K562 (cell line): ENCODE data around the gene FLCN. TPM values are rescaled to one million over a fixed set of nuclear protein-coding genes. Genes with fewer than 3 reads are reported as not detected.

Source experiments
- polyA plus RNA-seq, 8 experiments: library from polyadenylated mRNA; depleted of rRNA in 4 of 8; stranded (reverse) in 5 of 8; unstranded in 3 of 8; fragments of >200 nt; fragmentation: Nextera tagmentation in 2 of 8; fragmentation: Illumina TruSeq in 1 of 8; extraction: Ambion mirVana in 2 of 8; extraction: Trizol in 1 of 8; gene quantifications; 2 replicates each; pipeline versions ENCODE4 v1.2.1 to v1.2.3, GENCODE V29; 2011 to 2014; ENCODE audit warnings: inconsistent platforms in 1 of 8, missing spikeins in 1 of 8
- small RNA-seq: library from RNA; depleted of rRNA; stranded (forward); fragments of <200 nt; gene quantifications from one replicate; pipeline ENCODE3, GENCODE V24; 2014
- total RNA-seq, 7 experiments: library from RNA; depleted of rRNA in 6 of 7; stranded (reverse); fragments of >200 nt in 6 of 7; fragmentation: Illumina TruSeq in 2 of 7; extraction: Trizol in 2 of 7; gene quantifications; 2 replicates each; pipeline versions ENCODE4 v1.2.1 to v1.2.3, GENCODE V29; 2011 to 2021; ENCODE audit warnings: low replicate concordance in 1 of 7

The FLCN gene
- total and polyA plus RNA-seq, 9 of the 15 experiments (the other 6 are each of a cell fraction or from before 2014, with no cell fraction given): 1.6 to 33.5 (median 10.9) TPM

Small RNAs within 50 kb of the gene (small RNA-seq; reads per million reads assigned to genes)
- gene RNU6-767P: not detected

Other genes with a start within 250 kb of the FLCN start
- 49.0 and 70.2 TPM in 2 replicates for gene MPRIP, start 194.7 kb downstream of the FLCN start, total RNA-seq (2014; rRNA removed)
- 29.2 and 33.4 TPM in 2 replicates for gene MPRIP, start 194.7 kb downstream of the FLCN start, total RNA-seq (2014; rRNA removed; fragmentation: Illumina TruSeq; extraction: Trizol)
- 41.3 and 41.8 TPM in 2 replicates for gene MPRIP, start 194.7 kb downstream of the FLCN start, total RNA-seq (2015; rRNA removed; fragmentation: Illumina TruSeq; extraction: Trizol)
- 71.0 and 72.6 TPM in 2 replicates for gene MPRIP, start 194.7 kb downstream of the FLCN start, total RNA-seq (2021)
- gene MPRIP, start 194.7 kb downstream of the FLCN start, polyA plus RNA-seq (2011; rRNA removed): 22.8 and 28.6 TPM in 2 replicates
- gene MPRIP, start 194.7 kb downstream of the FLCN start, polyA plus RNA-seq (2014; fragmentation: Illumina TruSeq; extraction: Trizol): 28.7 and 30.1 TPM in 2 replicates
- 10 to 100 TPM; 10.0 to 10.1 TPM for gene MPRIP, start 194.7 kb downstream of the FLCN start, polyA plus RNA-seq (2014; fragmentation: Nextera tagmentation; extraction: Ambion mirVana)
- 32.0 and 37.6 TPM in 2 replicates for gene MPRIP, start 194.7 kb downstream of the FLCN start, polyA plus RNA-seq (2014; rRNA removed)
- 10.0 and 13.9 TPM in 2 replicates for gene PLD6, start 30.8 kb downstream of the FLCN start, total RNA-seq (2014; rRNA removed)
- gene PLD6, start 30.8 kb downstream of the FLCN start, total RNA-seq (2014; rRNA removed; fragmentation: Illumina TruSeq; extraction: Trizol): 6.5 and 7.4 TPM in 2 replicates
- 6.5 and 6.9 TPM in 2 replicates for gene PLD6, start 30.8 kb downstream of the FLCN start, total RNA-seq (2015; rRNA removed; fragmentation: Illumina TruSeq; extraction: Trizol)
- 12.5 and 13.3 TPM in 2 replicates for gene PLD6, start 30.8 kb downstream of the FLCN start, total RNA-seq (2021)
- gene PLD6, start 30.8 kb downstream of the FLCN start, polyA plus RNA-seq (2011; rRNA removed): 7.5 and 9.3 TPM in 2 replicates
- 9.4 and 10.8 TPM in 2 replicates for gene PLD6, start 30.8 kb downstream of the FLCN start, polyA plus RNA-seq (2014; fragmentation: Illumina TruSeq; extraction: Trizol)
- 10 to 100 TPM in 1 of 2 experiments, 1 to 10 TPM in 1; 3.6 to 15.6 TPM for gene PLD6, start 30.8 kb downstream of the FLCN start, polyA plus RNA-seq (2014; fragmentation: Nextera tagmentation; extraction: Ambion mirVana)
- gene PLD6, start 30.8 kb downstream of the FLCN start, polyA plus RNA-seq (2014; rRNA removed): 11.3 and 13.9 TPM in 2 replicates
- 92.4 and 95.2 TPM in 2 replicates for gene COPS3, start 44.1 kb upstream of the FLCN start, total RNA-seq (2014; rRNA removed)
- 167 and 182 TPM in 2 replicates for gene COPS3, start 44.1 kb upstream of the FLCN start, total RNA-seq (2014; rRNA removed; fragmentation: Illumina TruSeq; extraction: Trizol)
- gene COPS3, start 44.1 kb upstream of the FLCN start, total RNA-seq (2015; rRNA removed; fragmentation: Illumina TruSeq; extraction: Trizol): 154 and 161 TPM in 2 replicates
- 119 and 128 TPM in 2 replicates for gene COPS3, start 44.1 kb upstream of the FLCN start, total RNA-seq (2021)
- 160 and 179 TPM in 2 replicates for gene COPS3, start 44.1 kb upstream of the FLCN start, polyA plus RNA-seq (2011; rRNA removed)
- gene COPS3, start 44.1 kb upstream of the FLCN start, polyA plus RNA-seq (2014; fragmentation: Illumina TruSeq; extraction: Trizol): 162 and 170 TPM in 2 replicates
- 100 to 1,000 TPM; 284 to 295 TPM for gene COPS3, start 44.1 kb upstream of the FLCN start, polyA plus RNA-seq (2014; fragmentation: Nextera tagmentation; extraction: Ambion mirVana)
- 118 and 126 TPM in 2 replicates for gene COPS3, start 44.1 kb upstream of the FLCN start, polyA plus RNA-seq (2014; rRNA removed)
- gene NT5M, start 66.2 kb upstream of the FLCN start, total RNA-seq (2014; rRNA removed): 9.1 and 10.2 TPM in 2 replicates
- gene NT5M, start 66.2 kb upstream of the FLCN start, total RNA-seq (2014; rRNA removed; fragmentation: Illumina TruSeq; extraction: Trizol): 1.5 and 1.8 TPM in 2 replicates
- gene NT5M, start 66.2 kb upstream of the FLCN start, total RNA-seq (2015; rRNA removed; fragmentation: Illumina TruSeq; extraction: Trizol): 3.4 and 4.0 TPM in 2 replicates
- 8.8 and 10.1 TPM in 2 replicates for gene NT5M, start 66.2 kb upstream of the FLCN start, total RNA-seq (2021)
- 4.9 and 9.1 TPM in 2 replicates for gene NT5M, start 66.2 kb upstream of the FLCN start, polyA plus RNA-seq (2011; rRNA removed)
- 2.5 and 4.1 TPM in 2 replicates for gene NT5M, start 66.2 kb upstream of the FLCN start, polyA plus RNA-seq (2014; fragmentation: Illumina TruSeq; extraction: Trizol)
- gene NT5M, start 66.2 kb upstream of the FLCN start, polyA plus RNA-seq (2014; fragmentation: Nextera tagmentation; extraction: Ambion mirVana): under 1 TPM; 0.24 to 0.43 TPM
- gene NT5M, start 66.2 kb upstream of the FLCN start, polyA plus RNA-seq (2014; rRNA removed): 8.2 and 9.6 TPM in 2 replicates
- gene MED9, start 239.8 kb upstream of the FLCN start, total RNA-seq (2014; rRNA removed): 13.4 and 19.0 TPM in 2 replicates
- 11.8 and 12.3 TPM in 2 replicates for gene MED9, start 239.8 kb upstream of the FLCN start, total RNA-seq (2014; rRNA removed; fragmentation: Illumina TruSeq; extraction: Trizol)
- 11.7 and 12.7 TPM in 2 replicates for gene MED9, start 239.8 kb upstream of the FLCN start, total RNA-seq (2015; rRNA removed; fragmentation: Illumina TruSeq; extraction: Trizol)
- gene MED9, start 239.8 kb upstream of the FLCN start, total RNA-seq (2021): 15.3 and 15.5 TPM in 2 replicates
- gene MED9, start 239.8 kb upstream of the FLCN start, polyA plus RNA-seq (2011; rRNA removed): 12.7 and 13.3 TPM in 2 replicates
- 11.9 and 14.2 TPM in 2 replicates for gene MED9, start 239.8 kb upstream of the FLCN start, polyA plus RNA-seq (2014; fragmentation: Illumina TruSeq; extraction: Trizol)
- 1 to 10 TPM; 2.2 to 2.4 TPM for gene MED9, start 239.8 kb upstream of the FLCN start, polyA plus RNA-seq (2014; fragmentation: Nextera tagmentation; extraction: Ambion mirVana)
- 15.8 and 16.1 TPM in 2 replicates for gene MED9, start 239.8 kb upstream of the FLCN start, polyA plus RNA-seq (2014; rRNA removed)